ENCODE results near the gene ANAPC4. TPM values are rescaled to one million over a fixed set of nuclear protein-coding genes. Genes with fewer than 3 reads are reported as not detected.

Gene ANAPC4
- total and polyA plus RNA-seq, 2 of the 13 experiments (the other 11 are each of a cell fraction or from before 2014, with no cell fraction given): 14.5 to 30.2 TPM

- ATAC-seq (no peak), DNase-seq (ENCODE audit: low spot score) (no peak), FAIRE-seq (no peak)
- BruUV-seq (replicated peaks): no TSS peak
- H2AFZ ChIP-seq (ENCODE audit: low read length): no peak overlapping the region
- no peak overlapping the region for H3K4me3 ChIP-seq (replicated peaks in 1 of 3; ENCODE audit: insufficient read depth in 1 of 3, low read depth in 2 of 3, low read length in 3 of 3)
- no peaks in the 10 kb centered on the region for H4K20me1 ChIP-seq (ENCODE audit: insufficient read depth, low read length)
- POLR2A ChIA-PET: no interaction called here
- no peaks in the 10 kb centered on the region for H3K27me3 ChIP-seq (ENCODE audit: control insufficient read depth in 1 of 2, insufficient read depth in 2 of 2, low read length in 2 of 2)
- H3K27ac ChIP-seq (ENCODE audit: extremely low read length, insufficient read depth, low read length): no peak overlapping the region
- CTCF ChIA-PET (ENCODE audit: low intra/inter-chr PET ratio, low total read pairs): no interaction called here
- no peak overlapping the region for H3K4me2 ChIP-seq (ENCODE audit: low read depth, low read length)
- 100% methylated on average over 1 of the region's 1 CpG for WGBS (ENCODE audit: low lambda C conversion rate)
- no peaks in the 10 kb centered on the region for H3K9me3 ChIP-seq (ENCODE audit: low read length)
- H3K36me3 ChIP-seq (replicated peaks in 1 of 2; ENCODE audit: control insufficient read depth in 1 of 2, insufficient read depth in 2 of 2, low read length in 2 of 2): peaks cover 2 to 4% of the 10 kb centered on the region in 2 experiments; a peak in 2 of 5 replicates
- in situ Hi-C loops (cut with HindIII; ENCODE audit: extremely low pct_ligation_motif_present, low pct_unique_long_range_greater_than_20kb): no loop called here
- H3K9ac ChIP-seq (ENCODE audit: insufficient read depth, low read depth, low read length): no peak overlapping the region
- peaks cover 11% of the 10 kb centered on the region for H3K4me1 ChIP-seq (ENCODE audit: insufficient read depth, low read length)
- intact Hi-C loops (cut with micrococcal nuclease; ENCODE audit: unreplicated experiment): no loop called here
- H3K79me2 ChIP-seq (ENCODE audit: insufficient read depth, low read length): no peaks in the 10 kb centered on the region
- TF ChIP-seq, protein P1, sequence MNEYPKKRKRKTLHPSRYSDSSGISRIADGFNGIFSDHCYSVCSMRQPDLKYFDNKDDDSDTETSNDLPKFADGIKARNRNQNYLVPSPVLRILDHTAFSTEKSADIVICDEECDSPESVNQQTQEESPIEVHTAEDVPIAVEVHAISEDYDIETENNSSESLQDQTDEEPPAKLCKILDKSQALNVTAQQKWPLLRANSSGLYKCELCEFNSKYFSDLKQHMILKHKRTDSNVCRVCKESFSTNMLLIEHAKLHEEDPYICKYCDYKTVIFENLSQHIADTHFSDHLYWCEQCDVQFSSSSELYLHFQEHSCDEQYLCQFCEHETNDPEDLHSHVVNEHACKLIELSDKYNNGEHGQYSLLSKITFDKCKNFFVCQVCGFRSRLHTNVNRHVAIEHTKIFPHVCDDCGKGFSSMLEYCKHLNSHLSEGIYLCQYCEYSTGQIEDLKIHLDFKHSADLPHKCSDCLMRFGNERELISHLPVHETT (CRISPR knock-in tag; conservative IDR thresholded peaks at IDR 0.05): no peak
- no peak for TF ChIP-seq ZNF460 (CRISPR knock-in tag; IDR thresholded peaks at IDR 0.05; ENCODE audit: borderline replicate concordance)
- no peak for TF ChIP-seq IRX3 (CRISPR knock-in tag; IDR thresholded peaks at IDR 0.05; ENCODE audit: borderline replicate concordance, low read depth)
- no peak for TF ChIP-seq KLF6 (CRISPR knock-in tag; IDR thresholded peaks at IDR 0.05)
- no peak for TF ChIP-seq NKX3-1 (CRISPR knock-in tag; IDR thresholded peaks at IDR 0.05)
- no peak for TF ChIP-seq HNF4G (IDR thresholded peaks at IDR 0.05; ENCODE audit: borderline replicate concordance, low read depth, low read length)
- no peak for TF ChIP-seq HNF4G (CRISPR knock-in tag; IDR thresholded peaks at IDR 0.05; ENCODE audit: borderline replicate concordance, low read depth)
- TF ChIP-seq AKNA (CRISPR knock-in tag; IDR thresholded peaks at IDR 0.05; ENCODE audit: borderline replicate concordance): no peak
- TF ChIP-seq ZNF335 (CRISPR knock-in tag; IDR thresholded peaks at IDR 0.05): no peak
- TF ChIP-seq ZBTB34 (CRISPR knock-in tag; IDR thresholded peaks at IDR 0.05): no peak
- TF ChIP-seq SOX5 (CRISPR knock-in tag; IDR thresholded peaks at IDR 0.05; ENCODE audit: borderline replicate concordance): no peak
- no peak for TF ChIP-seq ZNF180 (CRISPR knock-in tag; IDR thresholded peaks at IDR 0.05; ENCODE audit: borderline replicate concordance, low read depth)
Observed at GRCh38 chr4:25420931-25421330, 43.9 kb downstream of the ANAPC4 start.
